ENCODE measurements around the gene PHGDH.
"Not testable (repeated sequence)": the region's sequence is repeated elsewhere in the genome, so short reads cannot be mapped to it uniquely, and the experiment has no call there.

PHGDH gene

GRCh38 chr1:119697598-119697997 lies 14.1 kb upstream of the PHGDH start:
- no peak for DNase-seq (ENCODE audit: low read depth, low spot score)

GRCh38 chr1:119700326-119700725 lies 11.4 kb upstream of the PHGDH start:
- DNase-seq (ENCODE audit: low read depth, low spot score), result no peak

- DNase-seq (ENCODE audit: low read depth, low spot score), result no peak
Measured at GRCh38 chr1:119701659-119702058, 10.1 kb upstream of the PHGDH start.

GRCh38 chr1:119702384-119702783 lies 9.3 kb upstream of the PHGDH start:
- DNase-seq (ENCODE audit: low read depth, low spot score), result no peak

- DNase-seq (ENCODE audit: low read depth, low spot score), result no peak
Measured at GRCh38 chr1:119703666-119704450, 7.9 kb upstream of the PHGDH start.

- DNase-seq (ENCODE audit: low read depth, low spot score), result not testable (repeated sequence)
Measured at GRCh38 chr1:119706599-119706998, 5.1 kb upstream of the PHGDH start.

- not testable (repeated sequence) for DNase-seq (ENCODE audit: low read depth, low spot score)
Measured at GRCh38 chr1:119711356-119711803, 354 bp upstream of the PHGDH start.

- DNase-seq (ENCODE audit: low read depth, low spot score), result peak; percentile 50
Measured at GRCh38 chr1:119712342-119713038, 756 bp downstream of the PHGDH start.

- DNase-seq (ENCODE audit: low read depth, low spot score), result no peak
Measured at GRCh38 chr1:119713039-119713748, 1.5 kb downstream of the PHGDH start.

- DNase-seq (ENCODE audit: low read depth, low spot score), result peak; percentile 42
Measured at GRCh38 chr1:119713749-119714456, 2.2 kb downstream of the PHGDH start.

- no peak for DNase-seq (ENCODE audit: low read depth, low spot score)
Measured at GRCh38 chr1:119714583-119714982, 2.8 kb downstream of the PHGDH start.

- no peak for DNase-seq (ENCODE audit: low read depth, low spot score)
Measured at GRCh38 chr1:119715542-119715941, 3.8 kb downstream of the PHGDH start.

GRCh38 chr1:119718409-119718808 lies 6.7 kb downstream of the PHGDH start:
- no peak for DNase-seq (ENCODE audit: low read depth, low spot score)

- no peak for DNase-seq (ENCODE audit: low read depth, low spot score)
Measured at GRCh38 chr1:119718972-119719371, 7.2 kb downstream of the PHGDH start.

GRCh38 chr1:119720866-119721440 lies 9.2 kb downstream of the PHGDH start:
- DNase-seq (ENCODE audit: low read depth, low spot score), result no peak

GRCh38 chr1:119721896-119722295 lies 10.2 kb downstream of the PHGDH start:
- no peak for DNase-seq (ENCODE audit: low read depth, low spot score)

- DNase-seq (ENCODE audit: low read depth, low spot score), result no peak
Measured at GRCh38 chr1:119724611-119725218, 13.0 kb downstream of the PHGDH start.

GRCh38 chr1:119725626-119726025 lies 13.9 kb downstream of the PHGDH start:
- DNase-seq (ENCODE audit: low read depth, low spot score), result no peak

- no peak for DNase-seq (ENCODE audit: low read depth, low spot score)
Measured at GRCh38 chr1:119727991-119728390, 16.3 kb downstream of the PHGDH start.

- no peak for DNase-seq (ENCODE audit: low read depth, low spot score)
Measured at GRCh38 chr1:119729044-119729443, 17.3 kb downstream of the PHGDH start.

- no peak for DNase-seq (ENCODE audit: low read depth, low spot score)
Measured at GRCh38 chr1:119731060-119731459, 19.3 kb downstream of the PHGDH start.
